Measurements from ENCODE around the gene EEF1A2.

Gene EEF1A2

GRCh38 chr20:63438121-63438520 is 60.8 kb downstream of the EEF1A2 start:
- Mint-ChIP-seq H3K4me1 (peaks cover 28 to 31% of the 10 kb centered on the region in 2 donors), H3K27ac (no peak overlapping the region), H3K27me3 (peaks cover 35 to 73% of the 10 kb centered on the region in 2 donors), H3K4me3 (no peak overlapping the region), H3K36me3 (no peaks in the 10 kb centered on the region), H3K9me3 (peaks cover 6 to 7% of the 10 kb centered on the region in 2 donors)
- no peak for ATAC-seq (replicated peaks)
- DNase-seq: no peak

Data from stimulated activated naive B cell treated with anti-CD40 and anti-IgM and Interleukin-4, amounts not matched to agents 10 μg/mL and 1 μg/mL and 100 μg/mL, for 72 hours (primary cell).